Glutamatergic neuron (in vitro differentiated cells): ENCODE measurements around the gene BAAT. TPM values are rescaled to one million over a fixed set of nuclear protein-coding genes. Genes with fewer than 3 reads are reported as not detected.

Source experiments
- DNase-seq: peaks from one replicate; pipeline ENCODE4 v3.0.0; 2022
- H3K27ac Mint-ChIP-seq: one replicate; pipeline ENCODE4 v1.8.0; 2020; ENCODE audit warnings: mild to moderate bottlenecking, mixed read lengths, inconsistent platforms; ENCODE audit not compliant: unreplicated experiment
- H3K27me3 Mint-ChIP-seq: one replicate; pipeline ENCODE4 v1.8.0; 2020; ENCODE audit warnings: mild to moderate bottlenecking, moderate library complexity, mixed read lengths, inconsistent platforms; ENCODE audit not compliant: unreplicated experiment
- H3K36me3 Mint-ChIP-seq: one replicate; pipeline ENCODE4 v1.8.0; 2020; ENCODE audit warnings: mild to moderate bottlenecking, mixed read lengths, inconsistent platforms; ENCODE audit not compliant: unreplicated experiment
- H3K4me1 Mint-ChIP-seq: one replicate; pipeline ENCODE4 v1.8.0; 2020; ENCODE audit warnings: mild to moderate bottlenecking, low read depth, mixed read lengths, inconsistent platforms; ENCODE audit not compliant: unreplicated experiment
- H3K4me3 Mint-ChIP-seq: one replicate; pipeline ENCODE4 v1.8.0; 2020; ENCODE audit warnings: mild to moderate bottlenecking, mixed read lengths, inconsistent platforms; ENCODE audit not compliant: unreplicated experiment
- H3K9me3 Mint-ChIP-seq: one replicate; pipeline ENCODE4 v1.8.0; 2020; ENCODE audit warnings: mild to moderate bottlenecking, moderate library complexity, mixed read lengths, inconsistent platforms; ENCODE audit not compliant: unreplicated experiment
- total RNA-seq: library from RNA; stranded (reverse); fragmentation: NEBNext Ultra II Directional; extraction: Animal tissue kit (Norgen Biotek cat#: 25700); gene quantifications from one replicate; pipeline ENCODE4 v1.2.1, GENCODE V29; 2021; ENCODE audit not compliant: unreplicated experiment
- TF ChIP-seq, protein P1 (sequence below): fragments of 200-600 bp; sonication (generic); IDR thresholded peaks from one replicate; pipeline ENCODE4 v1.5.0; 2021; ENCODE audit not compliant: partially characterized antibody, unreplicated experiment

Gene BAAT
- total RNA-seq, 1 donor from 2014 or later, result 0.54 TPM

DNA sequence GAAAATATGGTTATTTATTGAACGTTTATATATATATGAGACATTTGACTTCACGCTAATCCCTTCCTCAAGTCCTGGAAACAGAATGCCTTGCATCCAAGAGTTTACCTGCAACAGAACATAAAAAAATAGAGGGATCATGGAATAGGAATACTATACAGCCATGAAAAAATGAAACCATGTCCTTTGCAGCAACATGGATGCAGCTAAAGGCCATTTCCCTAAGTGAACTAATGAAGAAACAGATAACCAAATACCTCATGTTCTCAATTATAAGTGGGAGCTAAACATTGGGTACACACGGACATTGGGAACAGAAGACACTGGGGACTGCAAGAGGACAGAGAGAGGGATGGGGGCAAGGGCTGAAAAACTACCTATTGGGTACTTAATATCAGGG lies 13.0 kb downstream of the BAAT start:
- H3K4me1 Mint-ChIP-seq, result no peaks in the 10 kb centered on the region
- TF ChIP-seq, protein P1, sequence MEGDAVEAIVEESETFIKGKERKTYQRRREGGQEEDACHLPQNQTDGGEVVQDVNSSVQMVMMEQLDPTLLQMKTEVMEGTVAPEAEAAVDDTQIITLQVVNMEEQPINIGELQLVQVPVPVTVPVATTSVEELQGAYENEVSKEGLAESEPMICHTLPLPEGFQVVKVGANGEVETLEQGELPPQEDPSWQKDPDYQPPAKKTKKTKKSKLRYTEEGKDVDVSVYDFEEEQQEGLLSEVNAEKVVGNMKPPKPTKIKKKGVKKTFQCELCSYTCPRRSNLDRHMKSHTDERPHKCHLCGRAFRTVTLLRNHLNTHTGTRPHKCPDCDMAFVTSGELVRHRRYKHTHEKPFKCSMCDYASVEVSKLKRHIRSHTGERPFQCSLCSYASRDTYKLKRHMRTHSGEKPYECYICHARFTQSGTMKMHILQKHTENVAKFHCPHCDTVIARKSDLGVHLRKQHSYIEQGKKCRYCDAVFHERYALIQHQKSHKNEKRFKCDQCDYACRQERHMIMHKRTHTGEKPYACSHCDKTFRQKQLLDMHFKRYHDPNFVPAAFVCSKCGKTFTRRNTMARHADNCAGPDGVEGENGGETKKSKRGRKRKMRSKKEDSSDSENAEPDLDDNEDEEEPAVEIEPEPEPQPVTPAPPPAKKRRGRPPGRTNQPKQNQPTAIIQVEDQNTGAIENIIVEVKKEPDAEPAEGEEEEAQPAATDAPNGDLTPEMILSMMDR, result no peak
- no peaks in the 10 kb centered on the region for H3K9me3 Mint-ChIP-seq
- H3K4me3 Mint-ChIP-seq, result no peak overlapping the region
- no peak for DNase-seq
- H3K27me3 Mint-ChIP-seq, result no peaks in the 10 kb centered on the region
- no peak overlapping the region for H3K27ac Mint-ChIP-seq
- peaks cover 4% of the 10 kb centered on the region for H3K36me3 Mint-ChIP-seq

- TF ChIP-seq, protein P1, result no peak
- H3K9me3 Mint-ChIP-seq, result no peaks in the 10 kb centered on the region
- no peak overlapping the region for H3K4me3 Mint-ChIP-seq
- no peaks in the 10 kb centered on the region for H3K4me1 Mint-ChIP-seq
- H3K27ac Mint-ChIP-seq, result no peak overlapping the region
- H3K27me3 Mint-ChIP-seq, result no peaks in the 10 kb centered on the region
- no peaks in the 10 kb centered on the region for H3K36me3 Mint-ChIP-seq
- no peak for DNase-seq
These were observed 14.8 kb downstream of the BAAT start for GRCh38 chr9:101369884-101370531.

GRCh38 chr9:101369286-101369685 lies 15.5 kb downstream of the BAAT start:
- TF ChIP-seq, protein P1, result no peak
- no peak for DNase-seq
- H3K4me1 Mint-ChIP-seq, result no peaks in the 10 kb centered on the region
- no peak overlapping the region for H3K4me3 Mint-ChIP-seq
- no peaks in the 10 kb centered on the region for H3K9me3 Mint-ChIP-seq
- H3K36me3 Mint-ChIP-seq, result no peaks in the 10 kb centered on the region
- H3K27ac Mint-ChIP-seq, result no peak overlapping the region
- H3K27me3 Mint-ChIP-seq, result no peaks in the 10 kb centered on the region

DNA sequence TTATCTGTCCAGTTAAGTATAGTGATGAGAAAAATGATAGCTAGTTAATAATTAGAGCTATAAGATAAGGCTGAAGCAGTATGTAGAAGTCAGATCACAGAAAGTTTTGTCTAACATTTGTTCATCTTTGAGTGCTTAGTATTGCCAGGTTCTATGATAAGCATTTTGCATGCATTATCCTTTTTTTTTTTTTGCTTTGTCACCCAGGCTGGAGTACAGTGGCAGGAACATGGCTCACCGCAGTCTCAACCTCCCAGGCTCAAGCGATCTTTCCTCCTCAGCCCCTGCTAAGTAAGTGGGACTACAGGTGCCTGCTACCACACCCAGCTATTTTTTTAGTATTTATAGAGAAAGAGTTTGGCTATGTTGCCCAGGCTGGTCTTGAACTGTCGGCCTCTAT lies 17.5 kb downstream of the BAAT start:
- H3K36me3 Mint-ChIP-seq, result no peaks in the 10 kb centered on the region
- H3K9me3 Mint-ChIP-seq, result no peaks in the 10 kb centered on the region
- H3K4me1 Mint-ChIP-seq, result no peaks in the 10 kb centered on the region
- no peaks in the 10 kb centered on the region for H3K27me3 Mint-ChIP-seq
- DNase-seq, result no peak
- no peak overlapping the region for H3K4me3 Mint-ChIP-seq
- TF ChIP-seq, protein P1, result no peak
- no peak overlapping the region for H3K27ac Mint-ChIP-seq

GRCh38 chr9:101366038-101366756 lies 18.6 kb downstream of the BAAT start:
- TF ChIP-seq, protein P1, result no peak
- Mint-ChIP-seq H3K27me3 (no peaks in the 10 kb centered on the region), H3K27ac (no peak overlapping the region), H3K36me3 (no peaks in the 10 kb centered on the region), H3K4me3 (no peak overlapping the region), H3K4me1 (no peaks in the 10 kb centered on the region), H3K9me3 (no peaks in the 10 kb centered on the region)
- no peak for DNase-seq
